H1 (cell line): Measurements from ENCODE around the gene ZNF385B. TPM values are rescaled to one million over a fixed set of nuclear protein-coding genes. Genes with fewer than 3 reads are reported as not detected.

Experiments used
- CHD1 ChIP-seq: IDR thresholded peaks from 2 replicates; pipeline ENCODE4 v1.6.1; 2012; ENCODE audit warnings: low read depth, low read length, improper control_type of control experiment
- CHD7 ChIP-seq: fragments of 300-600 bp; sonication (generic); IDR thresholded peaks from 2 replicates; pipeline ENCODE4 v1.7.1; 2012; ENCODE audit warnings: low read length, moderate library complexity, mild to moderate bottlenecking, inconsistent platforms; ENCODE audit not compliant: insufficient replicate concordance
- EP300 ChIP-seq, 2 experiments: IDR thresholded peaks; 1 replicate in 1 of 2; 2 replicates in 1 of 2; pipeline ENCODE4 v1.6.1; 2011 to 2012; ENCODE audit warnings: low read depth in 2 of 2, low read length in 2 of 2, mild to moderate bottlenecking in 2 of 2, borderline replicate concordance in 1 of 2, inconsistent platforms in 1 of 2, moderate library complexity in 1 of 2
- EZH2 ChIP-seq: fragments of 200-600 bp; sonication (generic); IDR thresholded peaks from 2 replicates; pipeline ENCODE4 v1.7.1; 2012; ENCODE audit warnings: low read depth, mild to moderate bottlenecking, moderate library complexity, low read length, inconsistent platforms; ENCODE audit not compliant: severe bottlenecking
- FOSL1 ChIP-seq: IDR thresholded peaks from 2 replicates; pipeline ENCODE4 v1.6.1; 2011; ENCODE audit warnings: mild to moderate bottlenecking, low read depth, low read length, moderate library complexity; ENCODE audit not compliant: insufficient read depth
- GABPA ChIP-seq: IDR thresholded peaks from 2 replicates; pipeline ENCODE4 v1.6.1; 2011; ENCODE audit warnings: mild to moderate bottlenecking, low read length, moderate library complexity, borderline replicate concordance; ENCODE audit not compliant: insufficient read depth
- KDM4A ChIP-seq: IDR thresholded peaks from one replicate; pipeline ENCODE4 v1.7.1; 2012; ENCODE audit warnings: low read depth, mild to moderate bottlenecking, moderate library complexity, low read length, inconsistent platforms; ENCODE audit not compliant: severe bottlenecking
- RAD21 ChIP-seq, 2 experiments: IDR thresholded peaks in 1 of 2; conservative IDR thresholded peaks in 1 of 2; 2 replicates each; pipeline ENCODE4 v1.6.1; 2011; ENCODE audit warnings: low read depth in 2 of 2, low read length in 2 of 2, improper control_type of control experiment in 1 of 2, inconsistent platforms in 1 of 2, mild to moderate bottlenecking in 1 of 2, moderate library complexity in 1 of 2
- SIX5 ChIP-seq: IDR thresholded peaks from 2 replicates; pipeline ENCODE4 v1.6.1; 2011; ENCODE audit warnings: mild to moderate bottlenecking, low read depth, low read length
- SP2 ChIP-seq: IDR thresholded peaks from 2 replicates; pipeline ENCODE4 v1.6.1; 2012; ENCODE audit warnings: mild to moderate bottlenecking, low read length, inconsistent platforms
- SUZ12 ChIP-seq: fragments of 200-600 bp; sonication (generic); IDR thresholded peaks from 2 replicates; pipeline ENCODE4 v1.6.1; 2012; ENCODE audit warnings: mild to moderate bottlenecking, inconsistent platforms, low read length, moderate library complexity, mixed read lengths
- polyA plus RNA-seq, 7 experiments: library from polyadenylated mRNA; depleted of rRNA in 3 of 7; stranded (reverse) in 5 of 7; unstranded in 2 of 7; fragments of >200 nt in 5 of 7; fragments of 200-250 nt in 2 of 7; gene quantifications; 1 replicate in 5 of 7; 2 replicates in 1 of 7; 4 replicates in 1 of 7; pipeline versions ENCODE4 v1.2.1 to v1.2.3, GENCODE V29; 2011 to 2013; ENCODE audit warnings: missing spikeins in 2 of 7, mixed read lengths in 2 of 7
- total RNA-seq: library from RNA; stranded (reverse); fragmentation: NEBNext Ultra II Directional; extraction: Animal tissue kit (Norgen Biotek cat#: 25700); gene quantifications from 2 replicates; pipeline ENCODE4 v1.2.1, GENCODE V29; 2021

Gene ZNF385B
- total and polyA plus RNA-seq, 2 of the 8 experiments (the other 6 are each of a cell fraction or from before 2014, with no cell fraction given), result 1.1 to 3.7 TPM

- TF ChIP-seq CHD7 (no peak), SUZ12 (no peak), GABPA (no peak), SIX5 (no peak), RAD21 (IDR thresholded peaks at IDR 0.05 in 1 of 2, conservative IDR thresholded peaks at IDR 0.05 in 1 of 2; ENCODE audit: low read depth in 2 of 2, low read length in 2 of 2) (peak; percentile 79 to 84), EZH2 (no peak), SP2 (no peak), KDM4A (no peak), EP300 (IDR thresholded peaks at IDR 0.05; ENCODE audit: borderline replicate concordance in 1 of 2, low read depth in 2 of 2, low read length in 2 of 2) (peak in 1 of 2 experiments; percentile 28; a peak in 1 of 3 replicates), CHD1 (no peak), FOSL1 (no peak)
Observed at GRCh38 chr2:179898873-179899272, 37.5 kb upstream of the ZNF385B start (continued).
